Progenitor cell of endocrine pancreas (in vitro differentiated cells): ENCODE data around the gene TIMP3. TPM values are rescaled to one million over a fixed set of nuclear protein-coding genes. Genes with fewer than 3 reads are reported as not detected.
"Not testable (repeated sequence)": the region's sequence is repeated elsewhere in the genome, so short reads cannot be mapped to it uniquely, and the experiment has no call there.

Source experiments
- DNase-seq: peaks from one replicate; pipeline ENCODE4 v3.0.0; 2021; ENCODE audit warnings: low spot score; ENCODE audit not compliant: unreplicated experiment
- H3K27ac Mint-ChIP-seq: 2 replicates; pipeline ENCODE4 v1.8.0; 2021; ENCODE audit warnings: mild to moderate bottlenecking, moderate library complexity, mixed read lengths
- H3K27me3 Mint-ChIP-seq: 2 replicates; pipeline ENCODE4 v1.8.0; 2021; ENCODE audit warnings: mixed read lengths
- H3K36me3 Mint-ChIP-seq: 2 replicates; pipeline ENCODE4 v1.8.0; 2022; ENCODE audit warnings: mixed read lengths; ENCODE audit not compliant: insufficient read depth
- H3K4me1 Mint-ChIP-seq: 2 replicates; pipeline ENCODE4 v1.8.0; 2021; ENCODE audit warnings: low read depth, mixed read lengths
- H3K4me3 Mint-ChIP-seq: 2 replicates; pipeline ENCODE4 v1.8.0; 2021; ENCODE audit warnings: low read depth, mild to moderate bottlenecking, moderate library complexity, mixed read lengths
- H3K9me3 Mint-ChIP-seq: 2 replicates; pipeline ENCODE4 v1.8.0; 2021; ENCODE audit warnings: low read depth, mixed read lengths
- CTCF ChIP-seq: fragments of 200-600 bp; sonication (generic); IDR thresholded peaks from one replicate; pipeline ENCODE4 v1.5.0; 2021; ENCODE audit warnings: antibody characterized with exemption, mild to moderate bottlenecking; ENCODE audit not compliant: unreplicated experiment
- total RNA-seq: library from RNA; stranded (reverse); gene quantifications from 2 replicates; pipeline ENCODE4 v1.2.1, GENCODE V29; 2021

The TIMP3 gene
- total RNA-seq, 1 donor from 2014 or later, result 2.4 TPM

GRCh38 chr22:32864596-32864995, 63.1 kb downstream of the TIMP3 start:
- H3K9me3 Mint-ChIP-seq, result no peaks in the 10 kb centered on the region
- H3K27ac Mint-ChIP-seq, result no peak overlapping the region

GRCh38 chr22:32866953-32867352, 65.4 kb downstream of the TIMP3 start:
- no peak for DNase-seq
- Mint-ChIP-seq H3K36me3 (no peaks in the 10 kb centered on the region), H3K4me1 (no peaks in the 10 kb centered on the region), H3K27me3 (no peaks in the 10 kb centered on the region), H3K9me3 (no peaks in the 10 kb centered on the region), H3K27ac (no peak overlapping the region), H3K4me3 (no peak overlapping the region)
- no peak for TF ChIP-seq CTCF

More at GRCh38 chr22:32864596-32864995, 63.1 kb downstream of the TIMP3 start:
- DNase-seq, result no peak
- Mint-ChIP-seq H3K27me3 (no peaks in the 10 kb centered on the region), H3K4me1 (no peaks in the 10 kb centered on the region), H3K4me3 (no peak overlapping the region), H3K36me3 (no peaks in the 10 kb centered on the region)
- no peak for TF ChIP-seq CTCF

- Mint-ChIP-seq H3K4me3 (no peak overlapping the region), H3K27ac (no peak overlapping the region), H3K4me1 (no peaks in the 10 kb centered on the region), H3K9me3 (no peaks in the 10 kb centered on the region), H3K36me3 (no peaks in the 10 kb centered on the region), H3K27me3 (no peaks in the 10 kb centered on the region)
- TF ChIP-seq CTCF, result no peak
- no peak for DNase-seq
Measured at GRCh38 chr22:32868946-32869345, 67.4 kb downstream of the TIMP3 start.

- no peak for TF ChIP-seq CTCF
- no peak for DNase-seq
- H3K4me1 Mint-ChIP-seq, result no peaks in the 10 kb centered on the region
Measured at GRCh38 chr22:32870474-32870873, 69.0 kb downstream of the TIMP3 start.

GRCh38 chr22:32873604-32874003, 72.1 kb downstream of the TIMP3 start:
- H3K4me1 Mint-ChIP-seq, H3K27ac Mint-ChIP-seq, H3K36me3 Mint-ChIP-seq, DNase-seq, H3K4me3 Mint-ChIP-seq, H3K9me3 Mint-ChIP-seq, H3K27me3 Mint-ChIP-seq: not testable (repeated sequence)

More at GRCh38 chr22:32870474-32870873, 69.0 kb downstream of the TIMP3 start:
- Mint-ChIP-seq H3K36me3 (no peaks in the 10 kb centered on the region), H3K4me3 (no peak overlapping the region), H3K27me3 (no peaks in the 10 kb centered on the region), H3K27ac (no peak overlapping the region), H3K9me3 (no peaks in the 10 kb centered on the region)

GRCh38 chr22:32874385-32874784, 72.9 kb downstream of the TIMP3 start:
- Mint-ChIP-seq H3K36me3 (no peaks in the 10 kb centered on the region), H3K9me3 (no peaks in the 10 kb centered on the region), H3K4me1 (no peaks in the 10 kb centered on the region), H3K4me3 (no peak overlapping the region), H3K27me3 (peaks cover 9% of the 10 kb centered on the region), H3K27ac (no peak overlapping the region)
- DNase-seq, result no peak
- no peak for TF ChIP-seq CTCF
